Occipital lobe (tissue), 2 donors: ENCODE measurements around the gene HRH3. TPM values are rescaled to one million over a fixed set of nuclear protein-coding genes. Genes with fewer than 3 reads are reported as not detected.

Experiments used
- DNase-seq: peaks from one replicate; lab custom pipeline; 2025; lab: John Stamatoyannopoulos, UW
- total RNA-seq: library from RNA; depleted of rRNA; stranded (reverse); fragments of >200 nt; gene quantifications from one replicate; pipeline ENCODE4 v1.2.3, GENCODE V29; 2014

HRH3 gene
- total RNA-seq, 1 donor from 2014 or later = 0.47 TPM

GRCh38 chr20:62216636-62217566 lies 3.2 kb downstream of the HRH3 start:
- DNase-seq = no peak

GRCh38 chr20:62215991-62216635 lies 4.0 kb downstream of the HRH3 start:
- no peak for DNase-seq

GRCh38 chr20:62215020-62215990 lies 4.8 kb downstream of the HRH3 start:
- DNase-seq = no peak

GRCh38 chr20:62214067-62214466 lies 6.0 kb downstream of the HRH3 start:
- no peak for DNase-seq

- no peak for DNase-seq
Measured at GRCh38 chr20:62212299-62212698, 7.8 kb downstream of the HRH3 start.

- DNase-seq = no peak
Measured at GRCh38 chr20:62211769-62212288, 8.2 kb downstream of the HRH3 start.

- no peak for DNase-seq
Measured at GRCh38 chr20:62211216-62211615, 8.9 kb downstream of the HRH3 start.

- DNase-seq = no peak
Measured at GRCh38 chr20:62210496-62210855, 9.6 kb downstream of the HRH3 start.

GRCh38 chr20:62209850-62210495 lies 10.1 kb downstream of the HRH3 start:
- DNase-seq = no peak

- DNase-seq = no peak
Measured at GRCh38 chr20:62208795-62209755, 11.0 kb downstream of the HRH3 start.

- no peak for DNase-seq
Measured at GRCh38 chr20:62208061-62208794, 11.8 kb downstream of the HRH3 start.

GRCh38 chr20:62206388-62206775 lies 13.7 kb downstream of the HRH3 start:
- no peak for DNase-seq

GRCh38 chr20:62205618-62206387 lies 14.3 kb downstream of the HRH3 start:
- DNase-seq = no peak

- DNase-seq = no peak
Measured at GRCh38 chr20:62203378-62204030, 16.6 kb downstream of the HRH3 start.

GRCh38 chr20:62202676-62203377 lies 17.3 kb downstream of the HRH3 start:
- DNase-seq = no peak

- DNase-seq = no peak
Measured at GRCh38 chr20:62202083-62202395, 18.0 kb downstream of the HRH3 start.
